ENCODE measurements around the gene DUOX2. TPM values are rescaled to one million over a fixed set of nuclear protein-coding genes. Genes with fewer than 3 reads are reported as not detected.

DUOX2 gene
- total and polyA plus RNA-seq, 2 of the 8 experiments (the other 6 are each of a cell fraction or from before 2014, with no cell fraction given), result 0.08 TPM; not detected in 1

DNA sequence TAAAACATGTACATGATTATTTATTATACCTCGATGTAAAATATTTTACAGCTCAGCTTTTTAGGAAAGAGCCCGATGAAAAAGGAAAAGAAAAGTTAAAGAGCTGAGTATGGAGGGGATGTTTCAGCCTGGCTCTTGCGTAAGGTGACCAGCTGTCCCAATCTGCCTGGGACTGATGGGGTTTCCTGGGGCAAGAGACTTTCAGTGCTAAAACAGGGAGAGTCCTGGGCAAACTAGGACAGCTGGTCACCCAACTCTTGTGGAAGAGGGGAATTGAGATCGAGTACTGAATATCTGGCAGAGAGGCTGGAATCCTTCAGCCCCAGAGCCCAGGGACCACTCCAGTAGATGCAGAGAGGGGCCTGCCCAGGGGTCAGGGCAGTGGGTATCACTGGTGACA lies 21.0 kb downstream of the DUOX2 start:
- H3K23ac ChIP-seq (ENCODE audit: insufficient read length), result no peak overlapping the region
- no peak overlapping the region for H2BK15ac ChIP-seq (ENCODE audit: low read length)
- H2BK12ac ChIP-seq (ENCODE audit: low read depth, low read length), result no peak overlapping the region
- H3K18ac ChIP-seq (ENCODE audit: extremely low read depth, low read length), result no peak overlapping the region
- no peaks in the 10 kb centered on the region; a peak in 1 of 7 replicates for H3K4me1 ChIP-seq (replicated peaks in 1 of 4; ENCODE audit: control insufficient read depth in 3 of 4, insufficient read depth in 4 of 4, low read length in 3 of 4)
- no peaks in the 10 kb centered on the region for H3K79me2 ChIP-seq (ENCODE audit: control insufficient read depth in 1 of 2, insufficient read depth in 2 of 2, low read length in 2 of 2)
- no peak for TF ChIP-seq SP4 (IDR thresholded peaks at IDR 0.05; ENCODE audit: low read length)
- TF ChIP-seq POLR2AphosphoS5 (IDR thresholded peaks at IDR 0.05; ENCODE audit: low read depth, low read length), result no peak
- no peak for TF ChIP-seq POU5F1 (IDR thresholded peaks at IDR 0.05; ENCODE audit: low read depth, low read length)
- no peak for TF ChIP-seq SIX5 (IDR thresholded peaks at IDR 0.05; ENCODE audit: low read depth, low read length)
- no peak for TF ChIP-seq GABPA (IDR thresholded peaks at IDR 0.05; ENCODE audit: borderline replicate concordance, insufficient read depth, low read length)
- no peak for TF ChIP-seq ZNF274 (IDR thresholded peaks at IDR 0.05; ENCODE audit: borderline replicate concordance, extremely low read depth, low read length)
- no peak for TF ChIP-seq CBX8 (IDR thresholded peaks at IDR 0.05; ENCODE audit: borderline replicate concordance, low read depth, low read length)
- no peak for TF ChIP-seq RNF2 (IDR thresholded peaks at IDR 0.05; ENCODE audit: borderline replicate concordance, low read depth, low read length, missing control alignments, poor library complexity, severe bottlenecking)
- no peak for TF ChIP-seq KDM1A (IDR thresholded peaks at IDR 0.05; ENCODE audit: borderline replicate concordance, low read length)
- no peak for TF ChIP-seq RFX5 (IDR thresholded peaks at IDR 0.05; ENCODE audit: borderline replicate concordance, low read depth, low read length)
- TF ChIP-seq, protein P1, sequence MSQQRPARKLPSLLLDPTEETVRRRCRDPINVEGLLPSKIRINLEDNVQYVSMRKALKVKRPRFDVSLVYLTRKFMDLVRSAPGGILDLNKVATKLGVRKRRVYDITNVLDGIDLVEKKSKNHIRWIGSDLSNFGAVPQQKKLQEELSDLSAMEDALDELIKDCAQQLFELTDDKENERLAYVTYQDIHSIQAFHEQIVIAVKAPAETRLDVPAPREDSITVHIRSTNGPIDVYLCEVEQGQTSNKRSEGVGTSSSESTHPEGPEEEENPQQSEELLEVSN (IDR thresholded peaks at IDR 0.05), result no peak
- TF ChIP-seq SP2 (IDR thresholded peaks at IDR 0.05; ENCODE audit: low read length), result no peak
- TF ChIP-seq SRF (IDR thresholded peaks at IDR 0.05; ENCODE audit: low read depth, low read length), result no peak
- H4K20me1 ChIP-seq (replicated peaks in 1 of 2; ENCODE audit: control insufficient read depth in 1 of 2, insufficient read depth in 2 of 2, low read length in 2 of 2), result no peaks in the 10 kb centered on the region
- no peak overlapping the region for H2BK5ac ChIP-seq (ENCODE audit: low read depth, low read length)
- no peak for DNase-seq (ENCODE audit: low read depth in 1 of 2, low spot score in 2 of 2)
- no peak overlapping the region for H3K4me2 ChIP-seq (ENCODE audit: insufficient read depth in 1 of 2, low read depth in 2 of 2, low read length in 2 of 2)
- H4K5ac ChIP-seq (ENCODE audit: insufficient read length, low read depth, low read length), result no peak overlapping the region
- H3K36me3 ChIP-seq (ENCODE audit: control insufficient read depth in 2 of 4, insufficient read depth in 4 of 4, low read length in 3 of 4), result no peaks in the 10 kb centered on the region
- H3K23me2 ChIP-seq (ENCODE audit: low read depth, low read length), result no peaks in the 10 kb centered on the region
- no peak overlapping the region for H2BK20ac ChIP-seq (ENCODE audit: low read length)
- H3K27ac ChIP-seq (ENCODE audit: low read depth, low read length), result no peak overlapping the region
- no peak overlapping the region for H2BK120ac ChIP-seq (replicated peaks; ENCODE audit: low read depth, low read length)
- H3K27me3 ChIP-seq (replicated peaks in 1 of 4; ENCODE audit: control insufficient read depth in 3 of 4, extremely low read depth in 1 of 4, insufficient read depth in 3 of 4, low read length in 3 of 4), result no peaks in the 10 kb centered on the region
- H3K9ac ChIP-seq (replicated peaks in 1 of 4; ENCODE audit: extremely low read depth in 1 of 4, low read depth in 3 of 4, low read length in 3 of 4), result no peak overlapping the region
- H3K4ac ChIP-seq (replicated peaks; ENCODE audit: insufficient read length, low read depth, low read length), result no peak overlapping the region
- H4K8ac ChIP-seq (ENCODE audit: extremely low read depth, insufficient read depth, low read length), result no peak overlapping the region
- no peak overlapping the region for H3K56ac ChIP-seq (replicated peaks; ENCODE audit: insufficient read length, low read depth, low read length)
- no peak overlapping the region for H2AK5ac ChIP-seq (ENCODE audit: low read depth, low read length)
- H4K91ac ChIP-seq (replicated peaks; ENCODE audit: insufficient read length, low read length), result no peak overlapping the region
- no peak overlapping the region for H3K14ac ChIP-seq (ENCODE audit: insufficient read length)
- no peak overlapping the region for H3K4me3 ChIP-seq (ENCODE audit: extremely low read depth in 1 of 4, insufficient read depth in 2 of 4, low read depth in 3 of 4, low read length in 4 of 4)
- CTCF ChIA-PET (ENCODE audit: partially characterized antibody), result interaction anchor here (1.2 to 1.6 kb wide), 2 partner anchors 17 to 25 kb away, joined by 5 to 7 read pairs; no protein-coding TSS in a partner anchor
- no peaks in the 10 kb centered on the region for H3K9me3 ChIP-seq (ENCODE audit: insufficient read depth in 2 of 2, low read depth in 1 of 2, low read length in 1 of 2)
- 89% methylated on average over 4 of the region's 4 CpGs; no CpG with 5 or more reads in 1 of the 2 experiments for WGBS, 2 experiments (ENCODE audit: extremely low coverage in 1 of 2, insufficient coverage in 1 of 2, insufficient read length in 1 of 2, insufficient replicate concordance in 2 of 2, low coverage in 1 of 2, low lambda C conversion rate in 2 of 2, missing lambda C conversion rate in 1 of 2)
- H3K79me1 ChIP-seq (ENCODE audit: low read depth, low read length), result no peaks in the 10 kb centered on the region
- POLR2A ChIA-PET (ENCODE audit: partially characterized antibody), result interaction anchor here (1.6 kb wide), 1 partner anchor 70 kb away, joined by 4 read pairs; the partner anchor contains the start of gene SORD
- H2AFZ ChIP-seq (ENCODE audit: low read length), result no peak overlapping the region
- no peak for FAIRE-seq
